GM19463 (cell line): ENCODE data around the gene PHACTR1.

Source experiments
- ATAC-seq: cut with Tn5 transposase; IDR thresholded peaks from one replicate; pipeline ENCODE4 v1.9.1; 2021; ENCODE audit warnings: mild to moderate bottlenecking, moderate library complexity; ENCODE audit not compliant: unreplicated experiment

The PHACTR1 gene

GRCh38 chr6:13248584-13248985 lies 532.0 kb downstream of the PHACTR1 start:
- no peak for ATAC-seq

GRCh38 chr6:13248994-13249393 lies 532.4 kb downstream of the PHACTR1 start:
- no peak for ATAC-seq

GRCh38 chr6:13249817-13250216 lies 533.2 kb downstream of the PHACTR1 start:
- ATAC-seq: no peak

- ATAC-seq: no peak
Observed at GRCh38 chr6:13250703-13251102, 534.1 kb downstream of the PHACTR1 start.

GRCh38 chr6:13251242-13251641 lies 534.7 kb downstream of the PHACTR1 start:
- no peak for ATAC-seq

- ATAC-seq: no peak
Observed at GRCh38 chr6:13252790-13253189, 536.2 kb downstream of the PHACTR1 start.

- no peak for ATAC-seq
Observed at GRCh38 chr6:13253272-13253671, 536.7 kb downstream of the PHACTR1 start.

GRCh38 chr6:13256266-13257001 lies 539.9 kb downstream of the PHACTR1 start:
- ATAC-seq: no peak

GRCh38 chr6:13259393-13259792 lies 542.8 kb downstream of the PHACTR1 start:
- peak; percentile 42 for ATAC-seq

- ATAC-seq: no peak
Observed at GRCh38 chr6:13260101-13260598, 543.6 kb downstream of the PHACTR1 start.

GRCh38 chr6:13260831-13261230 lies 544.3 kb downstream of the PHACTR1 start:
- no peak for ATAC-seq

GRCh38 chr6:13261464-13261994 lies 545.0 kb downstream of the PHACTR1 start:
- peak; percentile 57 for ATAC-seq

- no peak for ATAC-seq
Observed at GRCh38 chr6:13262302-13263230, 546.0 kb downstream of the PHACTR1 start.

GRCh38 chr6:13263669-13264068 lies 547.1 kb downstream of the PHACTR1 start:
- no peak for ATAC-seq

- no peak for ATAC-seq
Observed at GRCh38 chr6:13267142-13267651, 550.6 kb downstream of the PHACTR1 start.

GRCh38 chr6:13268913-13269518 lies 552.4 kb downstream of the PHACTR1 start:
- no peak for ATAC-seq

GRCh38 chr6:13272131-13273046 lies 555.8 kb downstream of the PHACTR1 start:
- peak; percentile 57 for ATAC-seq

- no peak for ATAC-seq
Observed at GRCh38 chr6:13273202-13273930, 556.8 kb downstream of the PHACTR1 start.
